Common myeloid progenitor, CD34-positive (primary cell): Measurements from ENCODE around the gene C3orf18.

Experiments used
- CTCF ChIA-PET: fragments of 350-600 bp; sonication (Branson Sonifier 250); formaldehyde crosslinking; loops from one replicate; lab custom pipeline; 2021; ENCODE audit warnings: antibody characterized with exemption; lab: Charles Lee
- POLR2A ChIA-PET: fragments of 350-600 bp; sonication (Branson Sonifier 250); formaldehyde crosslinking; loops from one replicate; lab custom pipeline; 2021; ENCODE audit warnings: antibody characterized with exemption; lab: Charles Lee
- DNase-seq, 3 donors: peaks; one replicate each; pipeline versions ENCODE4 v3.0.0 to v3.0.0-alpha.2; 2013
- H3K27ac ChIP-seq, 2 experiments: 1 replicate in 1 of 2; 2 replicates in 1 of 2; pipeline ENCODE4 v1.7.0; 2013; ENCODE audit warnings: inconsistent platforms in 2 of 2, low read length in 2 of 2, mild to moderate bottlenecking in 2 of 2, low read depth in 1 of 2, moderate library complexity in 1 of 2; ENCODE audit not compliant: severe bottlenecking in 2 of 2, insufficient read depth in 1 of 2, poor library complexity in 1 of 2
- H3K27me3 ChIP-seq, 5 experiments: replicated peaks in 2 of 5; 1 replicate in 3 of 5; 2 replicates in 2 of 5; pipeline versions ENCODE4 v1.6.1 to v1.7.0; 2013; ENCODE audit warnings: low read length in 4 of 5, mild to moderate bottlenecking in 2 of 5, moderate library complexity in 2 of 5, inconsistent platforms in 1 of 5; ENCODE audit not compliant: insufficient read depth in 5 of 5, control insufficient read depth in 4 of 5
- H3K36me3 ChIP-seq, 4 experiments: 1 replicate in 2 of 4; 2 replicates in 2 of 4; pipeline versions ENCODE4 v1.6.1 to v1.7.0; 2013; ENCODE audit warnings: low read length in 3 of 4, control low read depth in 1 of 4, mild to moderate bottlenecking in 1 of 4; ENCODE audit not compliant: control insufficient read depth in 4 of 4, insufficient read depth in 4 of 4
- H3K4me1 ChIP-seq, 4 experiments: 1 replicate in 3 of 4; 2 replicates in 1 of 4; pipeline versions ENCODE4 v1.6.1 to v1.7.1; 2013; ENCODE audit warnings: low read length in 3 of 4, mild to moderate bottlenecking in 3 of 4, control low read depth in 1 of 4, inconsistent platforms in 1 of 4, moderate library complexity in 1 of 4; ENCODE audit not compliant: control insufficient read depth in 4 of 4, insufficient read depth in 4 of 4; ENCODE audit errors: control extremely low read depth in 1 of 4
- H3K4me3 ChIP-seq, 7 experiments: 1 replicate in 4 of 7; 2 replicates in 3 of 7; pipeline versions ENCODE4 v1.5.1 to v1.7.0; 2013; ENCODE audit warnings: mild to moderate bottlenecking in 7 of 7, low read length in 6 of 7, moderate library complexity in 6 of 7, inconsistent platforms in 2 of 7, low read depth in 2 of 7, control low read depth in 1 of 7; ENCODE audit not compliant: insufficient read depth in 4 of 7, control insufficient read depth in 1 of 7; ENCODE audit errors: extremely low read depth in 1 of 7
- H3K9me3 ChIP-seq, 5 experiments: 1 replicate in 4 of 5; 2 replicates in 1 of 5; pipeline versions ENCODE4 v1.6.1 to v1.7.1; 2013; ENCODE audit warnings: low read length in 4 of 5, mild to moderate bottlenecking in 2 of 5, inconsistent platforms in 1 of 5, low read depth in 1 of 5, moderate library complexity in 1 of 5; ENCODE audit not compliant: control insufficient read depth in 4 of 5, insufficient read depth in 2 of 5; ENCODE audit errors: control extremely low read depth in 1 of 5
- WGBS: methylation state at CpG from one replicate; pipeline ENCODE4 v1.1.5; 2013; ENCODE audit not compliant: insufficient coverage; 5-methylcytosine and 5-hydroxymethylcytosine counted together

The C3orf18 gene

GRCh38 chr3:50550079-50550736, 17.3 kb downstream of the C3orf18 start:
- no peaks in the 10 kb centered on the region for H3K27me3 ChIP-seq

GRCh38 chr3:50549226-50549625, 18.3 kb downstream of the C3orf18 start:
- ChIA-PET CTCF (interaction anchor here (0.8 to 18.5 kb wide), 19 partner anchors 11 to 830 kb away, joined by 3 to 257 read pairs (median 3); partner anchors contain the start of gene CACNA2D2), POLR2A (no interaction called here)

More at GRCh38 chr3:50550079-50550736, 17.3 kb downstream of the C3orf18 start:
- ChIA-PET CTCF (interaction anchor here (0.8 to 18.5 kb wide), 22 partner anchors 8 to 829 kb away, joined by 3 to 257 read pairs (median 4); partner anchors contain the start of gene CISH), POLR2A (no interaction called here)
- Histone ChIP-seq H3K9me3 (no peaks in the 10 kb centered on the region), H3K4me3 (no peak overlapping the region), H3K4me1 (peaks cover 0 to 6% (median 1%) of the 10 kb centered on the region in 4 experiments), H3K27ac (no peak overlapping the region), H3K36me3 (no peaks in the 10 kb centered on the region)
- WGBS, result 73% methylated on average over 6 of the region's 13 CpGs
- DNase-seq, result peak; percentile 63 to 74 (median 64)

GRCh38 chr3:50545781-50546180, 21.8 kb downstream of the C3orf18 start:
- ChIA-PET CTCF (interaction anchor here (1.0 to 18.5 kb wide), 3 partner anchors 9 to 197 kb away, joined by 4 to 257 read pairs (median 8); no protein-coding TSS in a partner anchor), POLR2A (no interaction called here)
- H3K27ac ChIP-seq, result no peak overlapping the region

More at GRCh38 chr3:50549226-50549625, 18.3 kb downstream of the C3orf18 start:
- Histone ChIP-seq H3K4me3 (no peak overlapping the region), H3K27me3 (peaks cover 0 to 3% (median 0%) of the 10 kb centered on the region in 5 experiments), H3K9me3 (no peaks in the 10 kb centered on the region), H3K36me3 (no peaks in the 10 kb centered on the region), H3K27ac (no peak overlapping the region), H3K4me1 (peaks cover 0 to 6% (median 1%) of the 10 kb centered on the region in 4 experiments)
- no peak for DNase-seq
- 100% methylated on average over 3 of the region's 3 CpGs for WGBS

GRCh38 chr3:50542177-50543034, 25.1 kb downstream of the C3orf18 start:
- Histone ChIP-seq H3K27me3 (peaks cover 0 to 14% (median 2%) of the 10 kb centered on the region in 5 experiments), H3K36me3 (no peaks in the 10 kb centered on the region), H3K27ac (no peak overlapping the region), H3K4me1 (peaks cover 0 to 2% (median 0%) of the 10 kb centered on the region in 4 experiments), H3K9me3 (no peaks in the 10 kb centered on the region), H3K4me3 (no peak overlapping the region)
- WGBS, result 0% methylated on average over 1 of the region's 2 CpGs
- ChIA-PET CTCF (interaction anchor here (0.7 to 18.5 kb wide), 28 partner anchors 10 to 198 kb away, joined by 3 to 257 read pairs (median 4); no protein-coding TSS in a partner anchor), POLR2A (interaction anchor here (1.1 kb wide), 1 partner anchor 40 kb away, joined by 4 read pairs; no protein-coding TSS in a partner anchor)
- peak; percentile 28 to 66 (median 50) for DNase-seq

More at GRCh38 chr3:50545781-50546180, 21.8 kb downstream of the C3orf18 start:
- H3K4me3 ChIP-seq, result no peak overlapping the region
- 100% methylated on average over 1 of the region's 1 CpG for WGBS
- H3K4me1 ChIP-seq, result peaks cover 0 to 2% (median 0%) of the 10 kb centered on the region in 4 experiments
- peaks cover 0 to 3% (median 0%) of the 10 kb centered on the region in 5 experiments for H3K27me3 ChIP-seq
- no peak for DNase-seq
- H3K9me3 ChIP-seq, result no peaks in the 10 kb centered on the region
- H3K36me3 ChIP-seq, result no peaks in the 10 kb centered on the region

GRCh38 chr3:50539356-50540286, 27.9 kb downstream of the C3orf18 start:
- POLR2A ChIA-PET, result interaction anchor here (1.0 kb wide), 1 partner anchor 30 kb away, joined by 3 read pairs; no protein-coding TSS in a partner anchor
- WGBS, result 64% methylated on average over 14 of the region's 18 CpGs
- Histone ChIP-seq H3K36me3 (no peaks in the 10 kb centered on the region), H3K27me3 (peaks cover 0 to 11% (median 2%) of the 10 kb centered on the region in 5 experiments), H3K9me3 (no peaks in the 10 kb centered on the region), H3K27ac (no peak overlapping the region), H3K4me1 (peaks cover 0 to 2% (median 0%) of the 10 kb centered on the region in 4 experiments), H3K4me3 (no peak overlapping the region)
- DNase-seq, result peak; percentile 22 to 46 (median 24)
- CTCF ChIA-PET, result interaction anchor here (0.6 to 18.5 kb wide), 8 partner anchors 8 to 192 kb away, joined by 3 to 257 read pairs (median 6); no protein-coding TSS in a partner anchor
